NCI-H1417 treated with DMSO at 0.1 percent for 48 hours (cell line): ENCODE data around the gene NAPSA.
"Not testable (repeated sequence)": the region's sequence is repeated elsewhere in the genome, so short reads cannot be mapped to it uniquely, and the experiment has no call there.

ENCODE experiments used
- DNase-seq: peaks from one replicate; lab custom pipeline; 2025; lab: John Stamatoyannopoulos, UW

Gene NAPSA

GRCh38 chr19:50358483-50359327 is 6.7 kb downstream of the NAPSA start:
- peak; percentile 61 for DNase-seq

GRCh38 chr19:50357178-50358100 is 8.0 kb downstream of the NAPSA start:
- DNase-seq: peak; percentile 37

GRCh38 chr19:50356691-50357177 is 8.7 kb downstream of the NAPSA start:
- no peak for DNase-seq

- not testable (repeated sequence) for DNase-seq
Observed at GRCh38 chr19:50353487-50353880, 12.0 kb downstream of the NAPSA start.

- no peak for DNase-seq
Observed at GRCh38 chr19:50352242-50352641, 13.2 kb downstream of the NAPSA start.

- no peak for DNase-seq
Observed at GRCh38 chr19:50349277-50350057, 16.0 kb downstream of the NAPSA start.

GRCh38 chr19:50347089-50347581 is 18.3 kb downstream of the NAPSA start:
- not testable (repeated sequence) for DNase-seq

- no peak for DNase-seq
Observed at GRCh38 chr19:50344661-50345318, 20.6 kb downstream of the NAPSA start.

- no peak for DNase-seq
Observed at GRCh38 chr19:50341091-50341564, 24.3 kb downstream of the NAPSA start.

- no peak for DNase-seq
Observed at GRCh38 chr19:50340331-50340730, 25.1 kb downstream of the NAPSA start.

- not testable (repeated sequence) for DNase-seq
Observed at GRCh38 chr19:50337031-50337430, 28.4 kb downstream of the NAPSA start.

- no peak for DNase-seq
Observed at GRCh38 chr19:50334741-50335421, 30.6 kb downstream of the NAPSA start.

GRCh38 chr19:50333737-50334617 is 31.5 kb downstream of the NAPSA start:
- peak; percentile 54 for DNase-seq

- no peak for DNase-seq
Observed at GRCh38 chr19:50333235-50333736, 32.2 kb downstream of the NAPSA start.

- no peak for DNase-seq
Observed at GRCh38 chr19:50332244-50333038, 33.0 kb downstream of the NAPSA start.

GRCh38 chr19:50331994-50332243 is 33.5 kb downstream of the NAPSA start:
- DNase-seq: no peak

- no peak for DNase-seq
Observed at GRCh38 chr19:50331221-50331993, 34.0 kb downstream of the NAPSA start.
